ENCODE results near the gene ANO2.

The ANO2 gene

GRCh38 chr12:5582541-5582940 is 362.5 kb downstream of the ANO2 start:
- no peak for TF ChIP-seq SNAI2 (CRISPR knock-in tag; IDR thresholded peaks at IDR 0.05)
- TF ChIP-seq, protein P1, sequence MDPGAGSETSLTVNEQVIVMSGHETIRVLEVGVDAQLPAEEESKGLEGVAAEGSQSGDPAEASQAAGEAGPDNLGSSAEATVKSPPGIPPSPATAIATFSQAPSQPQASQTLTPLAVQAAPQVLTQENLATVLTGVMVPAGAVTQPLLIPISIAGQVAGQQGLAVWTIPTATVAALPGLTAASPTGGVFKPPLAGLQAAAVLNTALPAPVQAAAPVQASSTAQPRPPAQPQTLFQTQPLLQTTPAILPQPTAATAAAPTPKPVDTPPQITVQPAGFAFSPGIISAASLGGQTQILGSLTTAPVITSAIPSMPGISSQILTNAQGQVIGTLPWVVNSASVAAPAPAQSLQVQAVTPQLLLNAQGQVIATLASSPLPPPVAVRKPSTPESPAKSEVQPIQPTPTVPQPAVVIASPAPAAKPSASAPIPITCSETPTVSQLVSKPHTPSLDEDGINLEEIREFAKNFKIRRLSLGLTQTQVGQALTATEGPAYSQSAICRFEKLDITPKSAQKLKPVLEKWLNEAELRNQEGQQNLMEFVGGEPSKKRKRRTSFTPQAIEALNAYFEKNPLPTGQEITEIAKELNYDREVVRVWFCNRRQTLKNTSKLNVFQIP (CRISPR knock-in tag; IDR thresholded peaks at IDR 0.05; ENCODE audit: borderline replicate concordance, low read depth) = no peak
- no peak for TF ChIP-seq RARB (CRISPR knock-in tag; IDR thresholded peaks at IDR 0.05)
- TF ChIP-seq ARNTL (CRISPR knock-in tag; IDR thresholded peaks at IDR 0.05; ENCODE audit: borderline replicate concordance, low read depth) = no peak
- TF ChIP-seq TCF4 (CRISPR knock-in tag; IDR thresholded peaks at IDR 0.05; ENCODE audit: borderline replicate concordance) = no peak
- no peak for TF ChIP-seq ZNF565 (CRISPR knock-in tag; conservative IDR thresholded peaks at IDR 0.05; ENCODE audit: low read depth)
- no peak for TF ChIP-seq PPARA (CRISPR knock-in tag; IDR thresholded peaks at IDR 0.05; ENCODE audit: borderline replicate concordance)
- TF ChIP-seq ZFP30 (CRISPR knock-in tag; IDR thresholded peaks at IDR 0.05) = no peak
- TF ChIP-seq, protein P2, sequence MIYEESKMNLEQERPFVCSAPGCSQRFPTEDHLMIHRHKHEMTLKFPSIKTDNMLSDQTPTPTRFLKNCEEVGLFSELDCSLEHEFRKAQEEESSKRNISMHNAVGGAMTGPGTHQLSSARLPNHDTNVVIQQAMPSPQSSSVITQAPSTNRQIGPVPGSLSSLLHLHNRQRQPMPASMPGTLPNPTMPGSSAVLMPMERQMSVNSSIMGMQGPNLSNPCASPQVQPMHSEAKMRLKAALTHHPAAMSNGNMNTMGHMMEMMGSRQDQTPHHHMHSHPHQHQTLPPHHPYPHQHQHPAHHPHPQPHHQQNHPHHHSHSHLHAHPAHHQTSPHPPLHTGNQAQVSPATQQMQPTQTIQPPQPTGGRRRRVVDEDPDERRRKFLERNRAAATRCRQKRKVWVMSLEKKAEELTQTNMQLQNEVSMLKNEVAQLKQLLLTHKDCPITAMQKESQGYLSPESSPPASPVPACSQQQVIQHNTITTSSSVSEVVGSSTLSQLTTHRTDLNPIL (CRISPR knock-in tag; IDR thresholded peaks at IDR 0.05; ENCODE audit: low read depth) = no peak
- TF ChIP-seq ZNF70 (CRISPR knock-in tag; IDR thresholded peaks at IDR 0.05) = no peak
- TF ChIP-seq, protein P3, sequence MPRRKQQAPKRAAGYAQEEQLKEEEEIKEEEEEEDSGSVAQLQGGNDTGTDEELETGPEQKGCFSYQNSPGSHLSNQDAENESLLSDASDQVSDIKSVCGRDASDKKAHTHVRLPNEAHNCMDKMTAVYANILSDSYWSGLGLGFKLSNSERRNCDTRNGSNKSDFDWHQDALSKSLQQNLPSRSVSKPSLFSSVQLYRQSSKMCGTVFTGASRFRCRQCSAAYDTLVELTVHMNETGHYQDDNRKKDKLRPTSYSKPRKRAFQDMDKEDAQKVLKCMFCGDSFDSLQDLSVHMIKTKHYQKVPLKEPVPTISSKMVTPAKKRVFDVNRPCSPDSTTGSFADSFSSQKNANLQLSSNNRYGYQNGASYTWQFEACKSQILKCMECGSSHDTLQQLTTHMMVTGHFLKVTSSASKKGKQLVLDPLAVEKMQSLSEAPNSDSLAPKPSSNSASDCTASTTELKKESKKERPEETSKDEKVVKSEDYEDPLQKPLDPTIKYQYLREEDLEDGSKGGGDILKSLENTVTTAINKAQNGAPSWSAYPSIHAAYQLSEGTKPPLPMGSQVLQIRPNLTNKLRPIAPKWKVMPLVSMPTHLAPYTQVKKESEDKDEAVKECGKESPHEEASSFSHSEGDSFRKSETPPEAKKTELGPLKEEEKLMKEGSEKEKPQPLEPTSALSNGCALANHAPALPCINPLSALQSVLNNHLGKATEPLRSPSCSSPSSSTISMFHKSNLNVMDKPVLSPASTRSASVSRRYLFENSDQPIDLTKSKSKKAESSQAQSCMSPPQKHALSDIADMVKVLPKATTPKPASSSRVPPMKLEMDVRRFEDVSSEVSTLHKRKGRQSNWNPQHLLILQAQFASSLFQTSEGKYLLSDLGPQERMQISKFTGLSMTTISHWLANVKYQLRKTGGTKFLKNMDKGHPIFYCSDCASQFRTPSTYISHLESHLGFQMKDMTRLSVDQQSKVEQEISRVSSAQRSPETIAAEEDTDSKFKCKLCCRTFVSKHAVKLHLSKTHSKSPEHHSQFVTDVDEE (CRISPR knock-in tag; IDR thresholded peaks at IDR 0.05) = no peak
- TF ChIP-seq CSDC2 (CRISPR knock-in tag; IDR thresholded peaks at IDR 0.05) = no peak
- no peak for TF ChIP-seq ESRRG (CRISPR knock-in tag; IDR thresholded peaks at IDR 0.05)
- no peak for TF ChIP-seq ISL1 (CRISPR knock-in tag; IDR thresholded peaks at IDR 0.05)
- no peak for TF ChIP-seq ZNF8 (CRISPR knock-in tag; IDR thresholded peaks at IDR 0.05)
- TF ChIP-seq, protein P4, sequence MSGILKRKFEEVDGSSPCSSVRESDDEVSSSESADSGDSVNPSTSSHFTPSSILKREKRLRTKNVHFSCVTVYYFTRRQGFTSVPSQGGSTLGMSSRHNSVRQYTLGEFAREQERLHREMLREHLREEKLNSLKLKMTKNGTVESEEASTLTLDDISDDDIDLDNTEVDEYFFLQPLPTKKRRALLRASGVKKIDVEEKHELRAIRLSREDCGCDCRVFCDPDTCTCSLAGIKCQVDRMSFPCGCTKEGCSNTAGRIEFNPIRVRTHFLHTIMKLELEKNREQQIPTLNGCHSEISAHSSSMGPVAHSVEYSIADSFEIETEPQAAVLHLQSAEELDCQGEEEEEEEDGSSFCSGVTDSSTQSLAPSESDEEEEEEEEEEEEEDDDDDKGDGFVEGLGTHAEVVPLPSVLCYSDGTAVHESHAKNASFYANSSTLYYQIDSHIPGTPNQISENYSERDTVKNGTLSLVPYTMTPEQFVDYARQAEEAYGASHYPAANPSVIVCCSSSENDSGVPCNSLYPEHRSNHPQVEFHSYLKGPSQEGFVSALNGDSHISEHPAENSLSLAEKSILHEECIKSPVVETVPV (CRISPR knock-in tag; IDR thresholded peaks at IDR 0.05) = no peak
- no peak for TF ChIP-seq PATZ1 (CRISPR knock-in tag; IDR thresholded peaks at IDR 0.05; ENCODE audit: borderline replicate concordance)
- no peak for ATAC-seq

DNA sequence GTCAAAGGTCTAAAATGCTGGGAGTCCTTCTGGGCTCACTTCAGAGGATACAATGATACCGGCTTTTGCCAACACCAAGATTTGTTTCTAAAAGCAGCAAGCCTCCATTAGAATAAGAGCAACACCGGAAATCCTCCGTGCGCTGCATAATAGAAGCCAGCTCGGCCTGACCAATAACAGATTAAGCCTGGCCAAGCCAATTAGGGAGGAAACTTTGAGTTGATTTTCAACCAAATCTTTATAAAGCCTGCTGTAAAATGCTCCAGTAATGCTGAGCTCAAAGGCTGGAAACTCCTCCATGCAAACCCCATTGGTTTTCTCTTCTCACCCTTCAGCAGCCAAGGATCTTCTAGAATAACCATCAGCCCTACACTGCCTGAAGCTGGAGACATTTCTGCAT is 363.0 kb downstream of the ANO2 start:
- no peak for TF ChIP-seq ZNF565 (CRISPR knock-in tag; conservative IDR thresholded peaks at IDR 0.05; ENCODE audit: low read depth)
- TF ChIP-seq GLIS3 (CRISPR knock-in tag; IDR thresholded peaks at IDR 0.05) = no peak
- TF ChIP-seq ISL1 (CRISPR knock-in tag; IDR thresholded peaks at IDR 0.05) = no peak
- no peak for TF ChIP-seq ZFP3 (CRISPR knock-in tag; IDR thresholded peaks at IDR 0.05)
- no peak for TF ChIP-seq ZNF8 (CRISPR knock-in tag; IDR thresholded peaks at IDR 0.05)
- no peak for TF ChIP-seq RARB (CRISPR knock-in tag; IDR thresholded peaks at IDR 0.05)
- TF ChIP-seq ESRRG (CRISPR knock-in tag; IDR thresholded peaks at IDR 0.05) = no peak
- ATAC-seq = no peak

GRCh38 chr12:5581616-5582015 is 363.4 kb downstream of the ANO2 start:
- TF ChIP-seq, protein P3 (CRISPR knock-in tag; IDR thresholded peaks at IDR 0.05) = no peak
- no peak for ATAC-seq

Data from SK-N-SH treated with all-trans-retinoic acid at 6 μM for 48 hours (cell line).